IMR-90 (cell line): Measurements from ENCODE around the gene CLDN4. TPM values are rescaled to one million over a fixed set of nuclear protein-coding genes. Genes with fewer than 3 reads are reported as not detected.

Source experiments
- ATAC-seq: fragments of 200-7000 bp; cut with Tn5 transposase; 2 replicates; pipeline ENCODE4 v1.9.1; 2020; ENCODE audit warnings: low read depth, mild to moderate bottlenecking, moderate library complexity
- BruUV-seq: library from RNA; stranded (reverse); fragments of 400-500 nt; replicated peaks from 2 replicates; lab custom pipeline; 2021; lab: Mats Ljungman, UMichigan
- CTCF ChIA-PET: fragments of 300-600 bp; formaldehyde crosslinking; extraction: SDS; loops from one replicate; lab custom pipeline; 2021; ENCODE audit warnings: antibody characterized with exemption; lab: Yijun Ruan, JAX
- POLR2A ChIA-PET: fragments of 300-600 bp; sonication (Branson Sonifier 250); formaldehyde crosslinking; loops from one replicate; lab custom pipeline; 2022; ENCODE audit warnings: antibody characterized with exemption; ENCODE audit not compliant: unreplicated experiment; lab: Charles Lee
- DNase-seq: peaks from one replicate; pipeline ENCODE4 v3.0.0; 2013
- H2AFZ ChIP-seq: replicated peaks from 2 replicates; pipeline ENCODE3; 2013; ENCODE audit warnings: low read length, mild to moderate bottlenecking; ENCODE audit not compliant: poor library complexity
- H2AK5ac ChIP-seq: 2 replicates; pipeline ENCODE4 v1.6.1; 2013; ENCODE audit warnings: low read depth, low read length, inconsistent platforms
- H2AK9ac ChIP-seq: replicated peaks from 2 replicates; pipeline ENCODE3; 2013; ENCODE audit warnings: mild to moderate bottlenecking, low read depth, low read length, moderate library complexity; ENCODE audit not compliant: poor library complexity
- H2BK120ac ChIP-seq: 2 replicates; pipeline ENCODE4 v1.6.1; 2013; ENCODE audit warnings: low read depth, low read length, inconsistent platforms
- H2BK15ac ChIP-seq: 3 replicates; pipeline ENCODE4 v1.6.1; 2013; ENCODE audit warnings: low read depth, low read length, inconsistent platforms
- H2BK20ac ChIP-seq: 2 replicates; pipeline ENCODE4 v1.6.1; 2013; ENCODE audit warnings: low read depth, mild to moderate bottlenecking, inconsistent platforms, low read length, moderate library complexity
- H2BK5ac ChIP-seq: 2 replicates; pipeline ENCODE4 v1.6.1; 2013; ENCODE audit warnings: mild to moderate bottlenecking, low read depth, low read length, inconsistent platforms; ENCODE audit not compliant: poor library complexity, severe bottlenecking
- H3K14ac ChIP-seq: replicated peaks from 2 replicates; pipeline ENCODE4 v1.6.1; 2013; ENCODE audit warnings: low read depth, low read length, inconsistent platforms
- H3K18ac ChIP-seq: 2 replicates; pipeline ENCODE4 v1.6.1; 2013; ENCODE audit warnings: low read depth, low read length, control low read depth
- H3K23ac ChIP-seq: 2 replicates; pipeline ENCODE4 v1.6.1; 2013; ENCODE audit warnings: low read depth, low read length, inconsistent platforms
- H3K27ac ChIP-seq: 2 replicates; pipeline ENCODE4 v1.5.1; 2013; ENCODE audit warnings: mild to moderate bottlenecking, control low read depth, low read length; ENCODE audit not compliant: insufficient read depth
- H3K27me3 ChIP-seq: 2 replicates; pipeline ENCODE4 v1.6.1; 2013; ENCODE audit warnings: low read length; ENCODE audit not compliant: control insufficient read depth, insufficient read depth
- H3K36me3 ChIP-seq: 2 replicates; pipeline ENCODE4 v1.6.1; 2013; ENCODE audit warnings: low read length, mixed read lengths; ENCODE audit not compliant: control insufficient read depth, insufficient read depth
- H3K4ac ChIP-seq: 2 replicates; pipeline ENCODE4 v1.6.1; 2013; ENCODE audit warnings: low read depth, low read length, inconsistent platforms
- H3K4me1 ChIP-seq: 2 replicates; pipeline ENCODE4 v1.6.1; 2013; ENCODE audit warnings: low read length, mixed read lengths; ENCODE audit not compliant: control insufficient read depth, insufficient read depth
- H3K4me2 ChIP-seq: 2 replicates; pipeline ENCODE4 v1.6.1; 2013; ENCODE audit warnings: low read depth, mild to moderate bottlenecking, control low read depth, low read length, moderate library complexity
- H3K4me3 ChIP-seq: 2 replicates; pipeline ENCODE4 v1.5.1; 2013; ENCODE audit warnings: low read depth, mild to moderate bottlenecking, control low read depth, low read length, moderate library complexity; ENCODE audit not compliant: insufficient read depth
- H3K56ac ChIP-seq: 2 replicates; pipeline ENCODE4 v1.6.1; 2013; ENCODE audit warnings: low read length, inconsistent platforms; ENCODE audit not compliant: insufficient read depth; ENCODE audit errors: extremely low read depth
- H3K79me1 ChIP-seq, 2 experiments: 2 replicates each; pipeline ENCODE4 v1.6.1; 2013; ENCODE audit warnings: low read length in 2 of 2, inconsistent platforms in 1 of 2, low read depth in 1 of 2
- H3K9ac ChIP-seq: 2 replicates; pipeline ENCODE4 v1.6.1; 2013; ENCODE audit warnings: low read depth, low read length, control low read depth
- H3K9me1 ChIP-seq: 2 replicates; pipeline ENCODE4 v1.6.1; 2013; ENCODE audit warnings: low read length, inconsistent platforms; ENCODE audit not compliant: insufficient read depth
- H3K9me3 ChIP-seq: 2 replicates; pipeline ENCODE4 v1.6.1; 2013; ENCODE audit warnings: low read length; ENCODE audit not compliant: control insufficient read depth, insufficient read depth
- H4K20me1 ChIP-seq: 2 replicates; pipeline ENCODE4 v1.6.1; 2013; ENCODE audit warnings: low read length, inconsistent platforms; ENCODE audit not compliant: insufficient read depth
- H4K5ac ChIP-seq: 2 replicates; pipeline ENCODE4 v1.6.1; 2013; ENCODE audit warnings: mild to moderate bottlenecking, low read depth, low read length, control low read depth
- H4K8ac ChIP-seq, 2 experiments: 2 replicates each; pipeline ENCODE4 v1.6.1; 2013; ENCODE audit warnings: low read depth in 2 of 2, low read length in 2 of 2, control low read depth in 1 of 2, inconsistent platforms in 1 of 2
- H4K91ac ChIP-seq: 2 replicates; pipeline ENCODE4 v1.6.1; 2013; ENCODE audit warnings: low read depth, low read length, inconsistent platforms; ENCODE audit not compliant: insufficient read depth
- BHLHE40 ChIP-seq: fragments of 150-350 bp; IDR thresholded peaks from 2 replicates; pipeline ENCODE4 v1.6.1; 2016; ENCODE audit warnings: mild to moderate bottlenecking, low read depth, low read length
- CEBPB ChIP-seq: IDR thresholded peaks from 2 replicates; pipeline ENCODE4 v1.6.1; 2012; ENCODE audit warnings: low read depth, low read length, improper control_type of control experiment
- FOS ChIP-seq: fragments of 150-350 bp; IDR thresholded peaks from 2 replicates; pipeline ENCODE4 v1.6.1; 2016; ENCODE audit warnings: low read depth, low read length
- MAFK ChIP-seq: IDR thresholded peaks from 2 replicates; pipeline ENCODE4 v1.6.1; 2012; ENCODE audit warnings: low read depth, low read length, improper control_type of control experiment
- MAZ ChIP-seq: IDR thresholded peaks from 2 replicates; pipeline ENCODE4 v1.6.1; 2012; ENCODE audit warnings: low read depth, mild to moderate bottlenecking, low read length, improper control_type of control experiment, moderate library complexity, borderline replicate concordance
- MXI1 ChIP-seq: IDR thresholded peaks from 2 replicates; pipeline ENCODE4 v1.6.1; 2012; ENCODE audit warnings: low read depth, mild to moderate bottlenecking, low read length, moderate library complexity, borderline replicate concordance
- NFE2L2 ChIP-seq: fragments of 150-350 bp; IDR thresholded peaks from 2 replicates; pipeline ENCODE4 v1.6.1; 2016; ENCODE audit warnings: low read depth, mild to moderate bottlenecking, low read length
- POLR2A ChIP-seq: IDR thresholded peaks from 2 replicates; pipeline ENCODE4 v1.6.1; 2012; ENCODE audit warnings: mild to moderate bottlenecking, low read depth, low read length
- RAD21 ChIP-seq: IDR thresholded peaks from 2 replicates; pipeline ENCODE4 v1.6.1; 2012; ENCODE audit warnings: low read length, improper control_type of control experiment
- RCOR1 ChIP-seq: IDR thresholded peaks from 2 replicates; pipeline ENCODE4 v1.6.1; 2012; ENCODE audit warnings: mild to moderate bottlenecking, low read length, improper control_type of control experiment; ENCODE audit not compliant: insufficient replicate concordance
- SMC3 ChIP-seq: fragments of 150-350 bp; IDR thresholded peaks from 2 replicates; pipeline ENCODE4 v1.6.1; 2016; ENCODE audit warnings: low read depth, mild to moderate bottlenecking, antibody characterized with exemption, low read length, moderate library complexity
- WGBS, 2 experiments: methylation state at CpG; one replicate each; pipeline versions ENCODE4 v1.1.5 to v1.1.7; 2013; ENCODE audit warnings: missing lambda C conversion rate in 2 of 2; ENCODE audit not compliant: insufficient read length in 1 of 2; ENCODE audit errors: extremely low coverage in 2 of 2; 5-methylcytosine and 5-hydroxymethylcytosine counted together
- dilution Hi-C: fragments of 300-500 bp; cut with HindIII; formaldehyde crosslinking; loops from one replicate; pipeline ENCODE4 v1.14.3; 2018; ENCODE audit warnings: low sequenced_read_pairs; ENCODE audit not compliant: unreplicated experiment
- in situ Hi-C: fragments of 300-500 bp; cut with MboI; formaldehyde crosslinking; loops from 3 replicates; pipeline ENCODE4 v1.14.3; 2019; ENCODE audit warnings: low sequenced_read_pairs, inconsistent platforms, mixed read lengths
- intact Hi-C: fragments of 100-400 bp; cut with micrococcal nuclease; formaldehyde crosslinking; loops from 2 replicates; pipeline ENCODE4 v1.10.0; 2022
- polyA plus RNA-seq, 3 experiments: library from polyadenylated mRNA; depleted of rRNA; stranded (reverse); fragments of >200 nt; gene quantifications; 2 replicates each; pipeline ENCODE4 v1.2.3, GENCODE V29; 2012; ENCODE audit warnings: low replicate concordance in 1 of 3
- total RNA-seq: library from RNA; depleted of rRNA; stranded (reverse); fragments of >200 nt; gene quantifications from 2 replicates; pipeline ENCODE4 v1.2.3, GENCODE V29; 2012
- TF ChIP-seq, protein P1 (sequence below): fragments of 150-350 bp; IDR thresholded peaks from 2 replicates; pipeline ENCODE4 v1.6.1; 2017; ENCODE audit warnings: mild to moderate bottlenecking, antibody characterized with exemption, low read length, low read depth
- TF ChIP-seq, protein P2 (sequence below): fragments of 150-350 bp; IDR thresholded peaks from 2 replicates; pipeline ENCODE4 v1.6.1; 2016; ENCODE audit warnings: low read depth, mild to moderate bottlenecking, low read length, moderate library complexity, borderline replicate concordance

Gene CLDN4
- total and polyA plus RNA-seq, 2 of the 4 experiments (the other 2 are of a cell fraction) = 2.9 to 4.4 TPM

DNA sequence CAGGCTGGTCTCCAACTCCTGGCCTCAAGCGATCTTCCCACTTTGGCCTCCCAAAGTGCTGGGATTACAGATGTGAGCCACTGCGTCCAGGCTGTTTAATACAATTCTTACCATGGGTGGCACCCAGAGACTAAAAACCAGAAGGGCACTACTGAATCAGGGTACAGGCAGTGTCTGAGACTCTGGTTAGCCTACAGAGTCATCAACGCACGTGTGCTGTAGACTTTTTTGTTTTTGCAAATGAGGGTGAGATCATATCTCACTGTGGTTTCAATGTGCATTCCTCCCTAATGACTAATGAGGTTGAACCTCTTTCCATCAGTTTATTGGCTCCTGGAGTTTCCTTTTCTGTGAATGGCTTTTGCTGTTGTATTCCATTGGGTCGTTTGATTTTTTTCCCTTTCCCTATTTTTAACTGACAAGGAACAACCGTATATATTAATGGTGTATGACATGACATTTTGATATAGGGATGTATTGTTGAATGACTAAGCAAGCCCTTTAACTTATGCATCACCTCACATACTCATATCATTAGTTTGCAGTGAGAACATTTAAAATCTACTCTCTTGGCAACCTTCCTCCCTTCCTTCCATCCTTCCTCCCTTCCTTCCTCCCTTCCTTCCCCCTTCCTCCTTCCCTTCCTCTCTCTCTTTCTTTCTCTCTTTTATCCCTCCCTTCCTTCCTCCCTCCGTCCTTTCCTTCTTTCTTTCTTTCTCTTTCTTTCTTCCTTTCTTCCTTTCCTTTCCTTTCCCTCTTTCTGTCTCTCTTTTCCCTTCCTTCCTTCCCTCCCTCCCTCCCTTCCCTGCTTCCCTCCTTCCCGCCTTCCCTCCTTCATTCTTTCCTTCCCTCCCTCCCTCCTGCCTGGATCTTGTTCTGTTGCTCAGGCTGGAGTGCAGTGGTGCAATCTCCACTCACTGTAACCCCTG is 20.9 kb downstream of the CLDN4 start:
- Histone ChIP-seq H3K27me3 (no peaks in the 10 kb centered on the region), H3K56ac (peak overlapping the region; percentile 85), H3K4me2 (peak overlapping the region; percentile 66), H2AK9ac (peak overlapping the region; percentile 92), H3K4me3 (no peak overlapping the region), H3K27ac (peak overlapping the region; percentile 87), H3K23ac (peak overlapping the region; percentile 78), H2AK5ac (peak overlapping the region; percentile 96), H2BK5ac (peak overlapping the region; percentile 91), H4K20me1 (peaks cover 3% of the 10 kb centered on the region; the same call in 1 of the 2 replicates), H3K9ac (peak overlapping the region; percentile 13), H3K4ac (peak overlapping the region; percentile 98), H4K8ac (peak overlapping the region; percentile 56 to 80), H3K9me3 (no peaks in the 10 kb centered on the region), H2BK20ac (peak overlapping the region; percentile 98), H3K9me1 (peaks cover 10% of the 10 kb centered on the region), H3K4me1 (peaks cover 15% of the 10 kb centered on the region), H3K36me3 (no peaks in the 10 kb centered on the region), H3K79me1 (no peaks in the 10 kb centered on the region), H3K18ac (peak overlapping the region; percentile 70), H3K14ac (peak overlapping the region; percentile 84), H4K91ac (peak overlapping the region; percentile 91), H2BK15ac (peak overlapping the region; percentile 75; the same call in 2 of the 3 replicates), H2AFZ (no peak overlapping the region), H4K5ac (peak overlapping the region; percentile 11; the same call in 1 of the 2 replicates), H2BK120ac (peak overlapping the region; percentile 92)
- dilution Hi-C loops (no loop called here), intact Hi-C loops (loop anchor here (2.0 to 5.0 kb wide), 3 partner anchors 114 to 244 kb away; partner anchors contain the start of genes ABHD11, BUD23 and DNAJC30), in situ Hi-C loops (loop anchor here (10.0 kb wide), 1 partner anchor 237 kb away; no protein-coding TSS in a partner anchor)
- peak; percentile 99 for DNase-seq
- WGBS, 2 experiments = 34% methylated on average over 5 of the region's 8 CpGs; no CpG with 5 or more reads in 1 of the 2 experiments
- peak; percentile 74 for ATAC-seq
- no TSS peak for BruUV-seq
- POLR2A ChIA-PET = interaction anchor here (1.1 kb wide), 1 partner anchor 9 kb away, joined by 10 read pairs; the partner anchor contains the start of gene METTL27
- CTCF ChIA-PET = no interaction called here
- TF ChIP-seq RAD21 (peak; percentile 31), POLR2A (peak; percentile 78), MAZ (no peak), BHLHE40 (peak; percentile 98), MXI1 (peak; percentile 78; the same call in 1 of the 2 replicates), RCOR1 (peak; percentile 23), CEBPB (0 out of 2 replicates have a peak, but pooled peaks have one; percentile 20), MAFK (no peak), FOS (peak; percentile 64), SMC3 (no peak), NFE2L2 (peak; percentile 59; the same call in 1 of the 2 replicates)
- TF ChIP-seq, protein P1, sequence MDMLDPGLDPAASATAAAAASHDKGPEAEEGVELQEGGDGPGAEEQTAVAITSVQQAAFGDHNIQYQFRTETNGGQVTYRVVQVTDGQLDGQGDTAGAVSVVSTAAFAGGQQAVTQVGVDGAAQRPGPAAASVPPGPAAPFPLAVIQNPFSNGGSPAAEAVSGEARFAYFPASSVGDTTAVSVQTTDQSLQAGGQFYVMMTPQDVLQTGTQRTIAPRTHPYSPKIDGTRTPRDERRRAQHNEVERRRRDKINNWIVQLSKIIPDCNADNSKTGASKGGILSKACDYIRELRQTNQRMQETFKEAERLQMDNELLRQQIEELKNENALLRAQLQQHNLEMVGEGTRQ = peak; percentile 79
- TF ChIP-seq, protein P2, sequence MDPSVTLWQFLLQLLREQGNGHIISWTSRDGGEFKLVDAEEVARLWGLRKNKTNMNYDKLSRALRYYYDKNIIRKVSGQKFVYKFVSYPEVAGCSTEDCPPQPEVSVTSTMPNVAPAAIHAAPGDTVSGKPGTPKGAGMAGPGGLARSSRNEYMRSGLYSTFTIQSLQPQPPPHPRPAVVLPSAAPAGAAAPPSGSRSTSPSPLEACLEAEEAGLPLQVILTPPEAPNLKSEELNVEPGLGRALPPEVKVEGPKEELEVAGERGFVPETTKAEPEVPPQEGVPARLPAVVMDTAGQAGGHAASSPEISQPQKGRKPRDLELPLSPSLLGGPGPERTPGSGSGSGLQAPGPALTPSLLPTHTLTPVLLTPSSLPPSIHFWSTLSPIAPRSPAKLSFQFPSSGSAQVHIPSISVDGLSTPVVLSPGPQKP = no peak
